ENCODE results near the gene AP5S1. TPM values are rescaled to one million over a fixed set of nuclear protein-coding genes. Genes with fewer than 3 reads are reported as not detected.
"Not testable (repeated sequence)": the region's sequence is repeated elsewhere in the genome, so short reads cannot be mapped to it uniquely, and the experiment has no call there.

The AP5S1 gene
- total RNA-seq, 1 experiment from 2014 or later, result 18.3 TPM

DNA sequence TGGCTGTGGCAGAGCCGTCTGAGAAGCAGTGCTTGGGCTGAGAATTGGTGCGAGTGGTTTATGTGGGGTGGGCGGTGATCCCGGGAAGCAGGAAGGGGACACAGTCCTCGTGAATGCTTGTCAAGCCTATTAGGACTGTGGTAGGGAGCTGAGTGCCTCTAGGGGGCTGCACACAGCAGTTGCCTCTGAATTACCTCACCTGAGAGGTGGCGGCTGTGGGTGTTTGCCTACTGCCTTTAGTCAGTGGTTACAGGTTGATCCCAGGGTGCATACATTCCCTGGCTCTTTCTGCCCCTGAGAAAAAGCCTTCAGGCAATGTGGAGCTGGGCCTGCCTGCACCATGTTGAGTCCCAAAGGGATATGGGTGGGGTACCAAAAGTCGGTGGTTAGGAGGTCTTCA is 5.2 kb downstream of the AP5S1 start:
- Histone ChIP-seq H3K9me2 (ENCODE audit: insufficient read depth) (no peaks in the 10 kb centered on the region), H3K27me3 (ENCODE audit: insufficient read depth, low read depth) (no peaks in the 10 kb centered on the region), H3F3A (ENCODE audit: insufficient read depth, low read depth) (peaks cover 4% of the 10 kb centered on the region; the same call in 1 of the 2 replicates), H3K27ac (no peak overlapping the region), H3K79me2 (ENCODE audit: low read depth) (peaks cover 15% of the 10 kb centered on the region), H3K4me2 (no peak overlapping the region), H3K4me1 (replicated peaks; ENCODE audit: insufficient read depth) (peaks cover 6% of the 10 kb centered on the region; the same call in 1 of the 2 replicates), H3K9me3 (ENCODE audit: insufficient read depth, low read depth) (no peaks in the 10 kb centered on the region), H2AFZ (no peak overlapping the region), H3K36me3 (ENCODE audit: low read depth) (0 out of 2 replicates have a peak, but pooled peaks cover 8% of the 10 kb centered on the region), H4K20me1 (ENCODE audit: insufficient read depth) (no peaks in the 10 kb centered on the region), H3K4me3 (no peak overlapping the region)
- no peak for DNase-seq
- ChIA-PET CTCF (interaction anchor here (0.6 kb wide), 1 partner anchor 43 kb away, joined by 3 read pairs; no protein-coding TSS in a partner anchor), POLR2A (ENCODE audit: unreplicated experiment) (no interaction called here)
- BruUV-seq (replicated peaks), result no TSS peak
- intact Hi-C loops (cut with micrococcal nuclease; ENCODE audit: unreplicated experiment), result no loop called here
- TF ChIP-seq, protein P1, sequence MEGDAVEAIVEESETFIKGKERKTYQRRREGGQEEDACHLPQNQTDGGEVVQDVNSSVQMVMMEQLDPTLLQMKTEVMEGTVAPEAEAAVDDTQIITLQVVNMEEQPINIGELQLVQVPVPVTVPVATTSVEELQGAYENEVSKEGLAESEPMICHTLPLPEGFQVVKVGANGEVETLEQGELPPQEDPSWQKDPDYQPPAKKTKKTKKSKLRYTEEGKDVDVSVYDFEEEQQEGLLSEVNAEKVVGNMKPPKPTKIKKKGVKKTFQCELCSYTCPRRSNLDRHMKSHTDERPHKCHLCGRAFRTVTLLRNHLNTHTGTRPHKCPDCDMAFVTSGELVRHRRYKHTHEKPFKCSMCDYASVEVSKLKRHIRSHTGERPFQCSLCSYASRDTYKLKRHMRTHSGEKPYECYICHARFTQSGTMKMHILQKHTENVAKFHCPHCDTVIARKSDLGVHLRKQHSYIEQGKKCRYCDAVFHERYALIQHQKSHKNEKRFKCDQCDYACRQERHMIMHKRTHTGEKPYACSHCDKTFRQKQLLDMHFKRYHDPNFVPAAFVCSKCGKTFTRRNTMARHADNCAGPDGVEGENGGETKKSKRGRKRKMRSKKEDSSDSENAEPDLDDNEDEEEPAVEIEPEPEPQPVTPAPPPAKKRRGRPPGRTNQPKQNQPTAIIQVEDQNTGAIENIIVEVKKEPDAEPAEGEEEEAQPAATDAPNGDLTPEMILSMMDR (conservative IDR thresholded peaks at IDR 0.05), result no peak
- no peak for TF ChIP-seq EZH2 (IDR thresholded peaks at IDR 0.05; ENCODE audit: low read depth)

DNA sequence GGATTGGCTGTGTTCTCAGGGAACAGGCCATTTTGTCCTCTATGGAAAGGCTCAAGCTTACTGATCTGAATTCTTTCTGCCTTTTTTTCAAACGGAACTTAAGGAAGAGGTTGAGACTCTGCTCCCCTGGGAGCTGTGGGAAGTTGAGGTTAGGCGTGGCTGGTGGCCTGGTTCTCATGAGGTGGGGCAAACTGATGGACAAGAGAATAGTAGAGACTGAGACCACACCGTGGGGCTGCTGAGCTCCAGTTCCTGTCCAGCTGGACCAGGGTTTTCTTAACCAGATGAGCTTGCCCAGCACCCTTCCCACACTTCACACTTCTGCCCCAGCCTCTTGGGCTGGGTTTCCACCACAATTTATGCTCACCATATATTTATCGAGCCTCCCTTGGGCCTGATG is 6.1 kb downstream of the AP5S1 start:
- H3K9me3 ChIP-seq (ENCODE audit: insufficient read depth, low read depth), result no peaks in the 10 kb centered on the region
- BruUV-seq (replicated peaks), result no TSS peak
- CTCF ChIA-PET, result no interaction called here

GRCh38 chr20:3828798-3829197 is 8.5 kb downstream of the AP5S1 start:
- H3F3A ChIP-seq (ENCODE audit: insufficient read depth, low read depth), result peaks cover 4% of the 10 kb centered on the region; the same call in 1 of the 2 replicates
- ChIA-PET CTCF (no interaction called here), POLR2A (ENCODE audit: unreplicated experiment) (no interaction called here)
- no peak overlapping the region for H3K4me3 ChIP-seq
- BruUV-seq (replicated peaks), result no TSS peak
- no peak for DNase-seq
- TF ChIP-seq, protein P1 (conservative IDR thresholded peaks at IDR 0.05), result no peak
- TF ChIP-seq EZH2 (IDR thresholded peaks at IDR 0.05; ENCODE audit: low read depth), result no peak
- H3K4me2 ChIP-seq, result no peak overlapping the region
- H2AFZ ChIP-seq, result no peak overlapping the region
- H3K36me3 ChIP-seq (ENCODE audit: low read depth), result no peaks in the 10 kb centered on the region
- no peak overlapping the region for H3K27ac ChIP-seq
- no peaks in the 10 kb centered on the region for H3K9me2 ChIP-seq (ENCODE audit: insufficient read depth)
- intact Hi-C loops (cut with micrococcal nuclease; ENCODE audit: unreplicated experiment), result no loop called here
- no peaks in the 10 kb centered on the region for H3K27me3 ChIP-seq (ENCODE audit: insufficient read depth, low read depth)
- H3K4me1 ChIP-seq (replicated peaks; ENCODE audit: insufficient read depth), result no peaks in the 10 kb centered on the region
- no peaks in the 10 kb centered on the region for H4K20me1 ChIP-seq (ENCODE audit: insufficient read depth)
- H3K79me2 ChIP-seq (ENCODE audit: low read depth), result no peaks in the 10 kb centered on the region
- no peaks in the 10 kb centered on the region for H3K9me3 ChIP-seq (ENCODE audit: insufficient read depth, low read depth)

More for the DNA sequence above, 6.1 kb downstream of the AP5S1 start:
- Histone ChIP-seq H3K4me1 (replicated peaks; ENCODE audit: insufficient read depth) (peaks cover 2% of the 10 kb centered on the region; the same call in 1 of the 2 replicates), H3K4me3 (no peak overlapping the region), H3K27ac (no peak overlapping the region), H4K20me1 (ENCODE audit: insufficient read depth) (no peaks in the 10 kb centered on the region), H3K27me3 (ENCODE audit: insufficient read depth, low read depth) (no peaks in the 10 kb centered on the region), H3K4me2 (no peak overlapping the region), H2AFZ (no peak overlapping the region), H3F3A (ENCODE audit: insufficient read depth, low read depth) (peaks cover 4% of the 10 kb centered on the region; the same call in 1 of the 2 replicates), H3K79me2 (ENCODE audit: low read depth) (peaks cover 8% of the 10 kb centered on the region), H3K36me3 (ENCODE audit: low read depth) (0 out of 2 replicates have a peak, but pooled peaks cover 8% of the 10 kb centered on the region), H3K9me2 (ENCODE audit: insufficient read depth) (no peaks in the 10 kb centered on the region)
- DNase-seq, result no peak
- intact Hi-C loops (cut with micrococcal nuclease; ENCODE audit: unreplicated experiment), result no loop called here
- POLR2A ChIA-PET (ENCODE audit: unreplicated experiment), result no interaction called here
- no peak for TF ChIP-seq EZH2 (IDR thresholded peaks at IDR 0.05; ENCODE audit: low read depth)
- TF ChIP-seq, protein P1 (conservative IDR thresholded peaks at IDR 0.05), result no peak

DNA sequence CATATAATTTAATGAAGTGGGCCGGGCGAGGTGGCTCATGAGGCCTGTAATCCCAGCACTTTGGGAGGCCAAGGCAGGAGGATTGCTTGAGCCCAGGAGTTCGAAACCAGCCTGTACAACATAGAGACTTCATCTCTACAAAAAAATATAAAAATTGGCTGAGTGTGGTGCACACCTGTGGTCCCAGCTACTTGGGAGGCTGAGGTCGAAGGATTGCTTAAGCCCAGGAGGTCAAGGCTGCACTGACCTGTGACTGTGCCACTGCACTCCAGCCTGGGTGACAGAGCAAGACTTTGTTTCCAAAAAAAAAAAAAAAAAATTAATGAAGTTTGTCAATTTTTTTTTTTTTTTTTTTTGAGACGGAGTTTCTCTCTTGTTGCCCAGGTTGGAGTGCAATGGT is 9.5 kb downstream of the AP5S1 start:
- H3K36me3 ChIP-seq (ENCODE audit: low read depth); H3K4me3 ChIP-seq; H3K27me3 ChIP-seq (ENCODE audit: insufficient read depth, low read depth); H3F3A ChIP-seq (ENCODE audit: insufficient read depth, low read depth); intact Hi-C loops (cut with micrococcal nuclease; ENCODE audit: unreplicated experiment); H3K9me3 ChIP-seq (ENCODE audit: insufficient read depth, low read depth); POLR2A ChIA-PET (ENCODE audit: unreplicated experiment); H3K4me1 ChIP-seq (replicated peaks; ENCODE audit: insufficient read depth); H3K27ac ChIP-seq; H3K4me2 ChIP-seq; H4K20me1 ChIP-seq (ENCODE audit: insufficient read depth); H3K79me2 ChIP-seq (ENCODE audit: low read depth); H3K9me2 ChIP-seq (ENCODE audit: insufficient read depth); BruUV-seq (replicated peaks); H2AFZ ChIP-seq; DNase-seq: not testable (repeated sequence)
- CTCF ChIA-PET, result interaction anchor here (0.7 kb wide), 1 partner anchor 120 kb away, joined by 3 read pairs; no protein-coding TSS in a partner anchor

Data from PC-9 (cell line).